GM12801 (cell line): ENCODE measurements around the gene FGFRL1.

Experiments
- CTCF ChIP-seq: IDR thresholded peaks from one replicate; pipeline ENCODE4 v1.5.1; 2011; ENCODE audit warnings: control low read depth; ENCODE audit not compliant: insufficient read length; ENCODE audit errors: extremely low read depth

Gene FGFRL1

GRCh38 chr4:1001561-1002130 is 9.8 kb upstream of the FGFRL1 start:
- TF ChIP-seq CTCF: no peak

GRCh38 chr4:1002131-1002630 is 9.2 kb upstream of the FGFRL1 start:
- no peak for TF ChIP-seq CTCF

GRCh38 chr4:1002631-1003251 is 8.7 kb upstream of the FGFRL1 start:
- TF ChIP-seq CTCF: no peak

- no peak for TF ChIP-seq CTCF
Observed at GRCh38 chr4:1003271-1004070, 8.0 kb upstream of the FGFRL1 start.

GRCh38 chr4:1004071-1004418 is 7.4 kb upstream of the FGFRL1 start:
- TF ChIP-seq CTCF: no peak

GRCh38 chr4:1004557-1005485 is 6.6 kb upstream of the FGFRL1 start:
- TF ChIP-seq CTCF: no peak

GRCh38 chr4:1006856-1007255 is 4.6 kb upstream of the FGFRL1 start:
- TF ChIP-seq CTCF: no peak
